T-helper 22 cell (primary cell): ENCODE measurements around the gene OR51T1.
"Not testable (repeated sequence)": the region's sequence is repeated elsewhere in the genome, so short reads cannot be mapped to it uniquely, and the experiment has no call there.

ENCODE experiments used
- DNase-seq: peaks from one replicate; pipeline ENCODE4 v3.0.0-alpha.2; 2020; ENCODE audit warnings: low read depth

Gene OR51T1, protein sequence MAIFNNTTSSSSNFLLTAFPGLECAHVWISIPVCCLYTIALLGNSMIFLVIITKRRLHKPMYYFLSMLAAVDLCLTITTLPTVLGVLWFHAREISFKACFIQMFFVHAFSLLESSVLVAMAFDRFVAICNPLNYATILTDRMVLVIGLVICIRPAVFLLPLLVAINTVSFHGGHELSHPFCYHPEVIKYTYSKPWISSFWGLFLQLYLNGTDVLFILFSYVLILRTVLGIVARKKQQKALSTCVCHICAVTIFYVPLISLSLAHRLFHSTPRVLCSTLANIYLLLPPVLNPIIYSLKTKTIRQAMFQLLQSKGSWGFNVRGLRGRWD

DNA sequence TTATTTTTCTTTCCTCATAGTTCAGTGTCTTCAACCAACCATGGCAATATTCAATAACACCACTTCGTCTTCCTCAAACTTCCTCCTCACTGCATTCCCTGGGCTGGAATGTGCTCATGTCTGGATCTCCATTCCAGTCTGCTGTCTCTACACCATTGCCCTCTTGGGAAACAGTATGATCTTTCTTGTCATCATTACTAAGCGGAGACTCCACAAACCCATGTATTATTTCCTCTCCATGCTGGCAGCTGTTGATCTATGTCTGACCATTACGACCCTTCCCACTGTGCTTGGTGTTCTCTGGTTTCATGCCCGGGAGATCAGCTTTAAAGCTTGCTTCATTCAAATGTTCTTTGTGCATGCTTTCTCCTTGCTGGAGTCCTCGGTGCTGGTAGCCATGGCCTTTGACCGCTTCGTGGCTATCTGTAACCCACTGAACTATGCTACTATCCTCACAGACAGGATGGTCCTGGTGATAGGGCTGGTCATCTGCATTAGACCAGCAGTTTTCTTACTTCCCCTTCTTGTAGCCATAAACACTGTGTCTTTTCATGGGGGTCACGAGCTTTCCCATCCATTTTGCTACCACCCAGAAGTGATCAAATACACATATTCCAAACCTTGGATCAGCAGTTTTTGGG, at the start of gene OR51T1:
TSS of gene OR51T1 (plus strand) at position 41 of the 641 bp plus-strand sequence. CDS start at position 41, 0 bp downstream.
- no peak for DNase-seq

DNA sequence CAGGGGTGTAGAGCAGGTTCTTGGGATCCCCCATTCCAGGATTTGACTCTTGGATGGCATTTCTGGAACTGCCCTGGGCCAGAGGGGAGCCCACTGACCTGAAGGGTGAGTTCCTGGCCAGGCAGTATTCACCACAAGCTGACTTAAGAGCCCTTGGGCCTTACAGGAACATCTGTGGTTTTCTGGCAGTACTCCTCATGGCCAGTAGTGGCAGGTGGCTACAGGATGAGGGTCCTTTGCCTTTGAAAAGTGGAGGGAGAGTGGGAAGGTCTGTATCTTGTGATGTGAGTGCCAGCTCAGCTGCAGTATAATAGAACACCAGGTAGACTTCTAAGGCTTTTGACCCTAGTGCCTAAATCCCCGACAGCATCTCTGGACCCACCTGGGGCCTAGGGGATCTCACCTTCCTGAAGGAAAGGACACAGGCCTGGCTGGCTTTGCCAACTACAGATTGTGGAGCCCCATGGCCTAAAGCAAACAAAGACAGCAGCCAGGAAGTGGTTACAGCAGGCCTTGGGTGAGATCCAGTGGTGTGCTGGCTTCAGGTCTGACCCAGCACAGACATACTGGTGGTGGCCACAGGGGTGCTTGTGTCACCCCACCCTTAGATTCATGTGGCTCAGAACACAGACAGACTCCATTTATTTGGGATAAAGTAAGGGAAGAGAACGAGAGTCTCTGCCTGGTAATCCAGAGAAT, 41.7 kb upstream of the OR51T1 start:
- DNase-seq: no peak

DNA sequence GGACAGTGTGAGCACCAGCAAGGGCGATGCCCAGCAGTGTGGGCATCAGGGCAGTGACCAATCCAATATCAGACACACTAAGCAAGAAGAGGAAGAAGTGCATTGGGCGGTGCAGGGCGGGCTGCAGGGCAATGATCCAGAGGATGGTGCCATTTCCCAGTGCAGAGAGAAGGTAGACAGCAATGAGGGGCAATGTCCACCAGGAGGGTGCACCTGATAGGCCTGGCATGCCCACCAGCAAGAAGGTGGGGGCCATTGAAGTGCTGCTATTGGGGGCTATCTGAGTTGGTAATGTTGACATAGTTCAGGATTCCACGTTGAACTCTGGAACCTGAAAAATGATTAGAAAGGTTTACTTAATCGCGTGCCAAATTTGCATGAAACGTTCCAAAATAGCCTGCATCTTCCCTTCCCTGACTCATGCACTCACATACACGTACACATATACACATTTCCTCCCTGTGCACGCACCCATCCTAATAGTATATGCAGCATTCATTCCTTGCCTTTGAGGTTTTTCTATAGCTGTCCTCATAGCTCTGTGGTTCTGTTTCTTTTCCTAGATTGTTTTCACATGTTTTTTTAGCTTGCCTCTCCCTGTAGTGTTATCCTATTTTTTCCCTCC, 32.7 kb upstream of the OR51T1 start, which contains the start of gene OR51S1:
TSS of gene OR51S1 (minus strand) at position 301 of the 625 bp plus-strand sequence. CDS start at position 301, 0 bp downstream.
- no peak for DNase-seq

DNA sequence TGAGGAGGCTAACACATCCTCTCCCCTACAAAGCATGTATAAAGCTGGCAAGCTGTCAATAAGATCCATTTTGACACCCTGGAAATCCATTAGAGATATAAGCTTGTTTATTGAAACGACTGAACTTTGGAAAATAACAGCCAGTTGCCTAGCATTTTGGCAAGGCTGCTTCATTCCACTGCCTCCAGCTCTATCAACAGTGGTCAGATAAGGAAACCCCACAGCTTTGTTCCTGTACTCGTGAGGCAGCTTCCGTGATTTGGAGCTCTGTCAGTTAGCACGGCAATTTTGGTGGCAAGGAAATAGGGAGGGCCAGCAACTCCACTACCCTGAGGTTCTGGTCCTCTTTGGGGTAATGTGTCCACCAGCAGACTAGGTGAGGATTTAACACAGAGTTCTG, 30.7 kb upstream of the OR51T1 start:
- no peak for DNase-seq

DNA sequence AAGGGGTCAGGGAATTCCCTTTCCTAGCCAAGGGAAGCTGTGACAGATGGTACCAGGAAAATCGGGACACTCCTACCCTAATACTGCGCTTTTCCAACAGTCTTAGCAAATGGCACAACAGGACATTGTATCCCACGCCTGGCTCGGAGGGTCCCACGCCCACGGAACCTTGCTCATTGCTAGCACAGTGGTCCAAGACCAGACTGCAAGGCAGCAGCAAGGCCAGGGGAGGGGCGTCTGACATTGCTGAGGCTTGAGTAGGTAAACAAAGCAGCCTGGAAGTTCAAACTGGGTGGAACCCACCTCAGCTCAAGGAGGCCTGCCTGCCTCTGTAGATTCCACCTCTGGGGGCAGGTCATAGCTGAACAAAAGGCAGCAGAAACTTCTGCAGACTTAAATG, 27.4 kb upstream of the OR51T1 start:
- DNase-seq: not testable (repeated sequence)

DNA sequence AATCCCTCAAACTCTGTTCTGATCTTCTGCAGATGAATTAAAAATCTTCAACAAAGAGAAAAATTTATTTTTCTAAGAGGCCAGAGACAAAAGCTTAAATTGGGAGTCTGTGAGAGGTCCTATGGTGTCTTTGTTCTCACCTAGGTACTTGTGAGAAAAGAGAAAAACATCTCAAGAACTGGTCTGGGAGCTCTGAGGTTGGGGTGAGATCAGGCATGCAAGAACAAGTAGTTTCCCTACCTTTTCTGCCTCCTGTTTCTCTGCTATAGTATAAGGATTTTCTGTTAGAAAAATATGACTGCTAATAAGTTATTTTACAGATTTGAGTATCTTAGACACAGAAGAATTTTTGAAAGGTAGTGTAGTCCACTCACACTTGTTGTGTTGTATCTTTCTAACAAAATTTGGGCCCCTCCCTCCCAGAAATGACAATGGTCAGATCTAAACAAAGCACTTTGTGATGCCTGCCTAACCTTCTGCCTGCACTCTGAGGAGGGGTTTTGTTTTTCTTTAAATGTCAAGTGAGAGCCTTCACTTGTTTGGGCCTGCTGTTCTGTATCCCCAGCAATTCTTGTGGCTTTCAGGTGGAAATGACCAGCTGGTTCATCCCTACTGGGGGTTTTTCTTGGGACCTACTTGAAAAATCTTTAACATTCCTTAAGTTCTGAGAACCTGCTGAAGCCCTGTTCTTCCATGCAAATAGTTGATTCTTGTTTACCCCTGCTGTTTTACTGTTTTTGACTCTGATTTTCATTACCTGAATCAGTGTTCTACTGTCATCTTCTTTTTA, 19.1 kb upstream of the OR51T1 start:
- DNase-seq: no peak

DNA sequence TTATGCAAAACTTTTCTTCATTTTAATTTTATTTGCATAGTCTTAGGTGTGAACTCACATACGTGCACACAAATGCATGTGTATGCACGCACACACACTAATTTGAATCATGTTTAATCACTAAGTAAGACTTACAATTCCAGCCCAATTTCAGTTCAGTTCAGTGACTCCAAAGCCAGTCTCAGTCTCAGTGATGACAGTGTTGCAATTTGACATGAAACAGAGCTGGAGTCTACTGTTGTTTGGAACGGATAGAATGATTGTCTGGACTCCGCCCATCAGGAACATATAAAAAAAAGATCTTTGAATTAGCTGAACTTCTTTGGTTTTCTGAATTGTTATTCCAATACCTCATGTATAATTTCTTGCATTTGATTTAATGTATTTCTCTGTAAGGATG, 17.8 kb upstream of the OR51T1 start:
- DNase-seq: no peak

DNA sequence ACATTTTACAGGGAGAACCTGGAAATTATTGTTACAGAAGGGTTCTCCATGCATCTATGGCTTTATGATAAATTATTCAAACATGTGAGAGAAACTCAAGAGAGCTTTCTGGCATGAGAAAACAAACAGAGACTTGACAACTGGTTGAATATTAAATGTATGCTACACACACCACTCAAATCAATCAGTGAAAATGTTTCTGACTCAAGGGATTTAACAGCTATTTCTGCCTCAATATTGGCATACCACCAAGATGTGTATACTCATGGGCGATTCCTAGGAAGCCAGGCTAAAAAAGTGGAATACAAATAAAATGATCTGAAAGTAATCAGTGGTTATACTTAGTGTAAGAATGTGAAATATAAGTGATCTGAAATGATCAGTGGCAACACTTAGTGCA, 15.8 kb upstream of the OR51T1 start:
- no peak for DNase-seq

DNA sequence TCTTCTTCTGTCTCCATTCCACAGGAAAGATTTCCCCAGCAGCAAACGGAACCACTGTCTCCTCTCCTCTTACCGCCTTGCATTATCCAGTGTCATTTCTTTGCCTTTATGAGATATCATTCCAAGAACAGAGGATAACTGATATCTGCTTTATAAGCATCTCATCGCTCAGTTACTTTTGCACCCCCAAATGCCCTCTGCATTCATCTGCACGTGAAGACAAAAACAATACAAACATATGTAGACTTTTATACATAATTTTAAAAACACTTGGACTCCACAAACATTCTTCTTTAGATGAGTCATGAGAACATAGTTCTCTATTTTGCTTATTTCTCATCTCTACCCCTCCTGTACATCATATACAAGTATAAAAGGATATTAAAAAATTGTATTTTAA, 512 bp upstream of the OR51T1 start:
- no peak for DNase-seq

DNA sequence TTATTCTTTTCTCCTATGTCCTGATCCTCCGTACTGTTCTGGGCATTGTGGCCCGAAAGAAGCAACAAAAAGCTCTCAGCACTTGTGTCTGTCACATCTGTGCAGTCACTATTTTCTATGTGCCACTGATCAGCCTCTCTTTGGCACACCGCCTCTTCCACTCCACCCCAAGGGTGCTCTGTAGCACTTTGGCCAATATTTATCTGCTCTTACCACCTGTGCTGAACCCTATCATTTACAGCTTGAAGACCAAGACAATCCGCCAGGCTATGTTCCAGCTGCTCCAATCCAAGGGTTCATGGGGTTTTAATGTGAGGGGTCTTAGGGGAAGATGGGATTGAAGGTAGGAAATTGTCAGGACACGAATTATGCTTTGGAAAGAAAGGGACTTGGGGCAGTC, 843 bp downstream of the OR51T1 start:
- DNase-seq: no peak

DNA sequence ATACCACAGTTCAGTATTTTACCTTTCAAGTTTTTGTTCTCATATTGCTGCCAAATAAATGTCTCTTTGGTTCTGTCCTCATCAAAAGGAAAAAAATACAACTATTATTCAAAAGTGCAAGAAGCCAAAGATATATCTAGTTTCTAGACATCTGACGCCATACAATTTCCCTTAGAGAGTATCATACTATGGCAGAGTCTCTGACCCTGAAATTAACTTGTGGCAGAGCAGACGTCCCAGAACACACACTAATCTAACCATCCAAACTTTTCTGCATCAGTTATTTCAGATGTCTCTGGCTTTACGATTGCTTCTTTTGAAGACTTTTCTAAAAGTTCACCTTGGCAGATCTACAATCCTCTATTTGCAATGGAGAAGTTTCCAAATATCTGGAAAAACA, 2.7 kb downstream of the OR51T1 start:
- no peak for DNase-seq

DNA sequence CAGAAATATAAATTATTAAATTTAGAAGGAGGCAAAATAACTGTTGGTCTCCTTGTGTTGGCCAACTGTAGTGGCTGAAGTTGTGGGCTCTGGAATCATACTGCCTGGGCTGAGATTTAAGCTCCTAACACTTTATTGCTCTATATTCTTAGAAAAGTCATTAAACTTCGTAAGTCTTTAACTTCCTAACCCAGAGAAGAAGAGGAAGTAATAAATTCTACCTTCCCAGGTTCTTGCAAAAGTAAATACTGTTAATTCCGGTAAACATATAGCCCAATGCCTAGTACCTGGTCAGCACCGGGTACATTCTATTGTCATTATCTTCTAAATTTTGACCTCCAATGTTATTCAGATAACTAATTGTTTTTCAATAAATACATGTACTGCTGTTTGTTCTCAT, 4.5 kb downstream of the OR51T1 start:
- DNase-seq: no peak

DNA sequence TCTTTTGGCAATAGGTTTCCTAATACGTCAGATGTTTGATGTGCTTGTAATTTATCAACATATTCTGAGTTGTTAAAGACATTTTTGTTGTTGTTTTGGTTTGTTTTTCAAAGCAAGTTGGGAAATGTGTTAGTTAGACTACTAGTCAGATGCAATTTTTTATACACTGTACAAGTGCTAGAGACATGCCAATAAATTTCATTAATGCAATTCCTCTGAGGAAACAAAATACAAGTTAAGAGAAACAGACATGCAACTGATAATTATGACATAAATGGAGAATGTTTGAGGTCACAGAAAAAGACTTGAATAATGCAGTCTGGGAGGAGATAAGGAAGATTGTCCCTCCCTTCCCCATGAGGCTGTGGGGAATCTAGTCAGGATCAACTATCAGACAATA, 5.9 kb downstream of the OR51T1 start:
- no peak for DNase-seq

DNA sequence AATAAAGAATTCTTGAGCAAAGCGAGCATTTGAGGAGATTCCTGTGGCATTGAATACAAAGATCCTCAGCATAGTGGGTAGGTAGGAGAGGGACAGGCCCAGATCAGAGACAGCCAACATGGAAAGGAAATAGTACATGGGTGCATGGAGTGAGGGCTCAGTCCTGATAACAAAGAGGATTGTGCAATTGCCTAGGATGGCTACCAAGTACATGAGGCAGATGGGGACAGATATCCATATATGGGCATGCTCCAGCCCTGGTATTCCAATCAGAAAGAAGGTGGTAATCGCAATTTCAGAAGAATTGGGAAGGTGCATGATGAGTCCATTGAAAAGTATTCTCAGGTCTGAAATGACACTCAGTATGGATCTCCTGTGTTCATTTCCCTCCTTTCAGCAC, 8.6 kb downstream of the OR51T1 start:
- DNase-seq: no peak

DNA sequence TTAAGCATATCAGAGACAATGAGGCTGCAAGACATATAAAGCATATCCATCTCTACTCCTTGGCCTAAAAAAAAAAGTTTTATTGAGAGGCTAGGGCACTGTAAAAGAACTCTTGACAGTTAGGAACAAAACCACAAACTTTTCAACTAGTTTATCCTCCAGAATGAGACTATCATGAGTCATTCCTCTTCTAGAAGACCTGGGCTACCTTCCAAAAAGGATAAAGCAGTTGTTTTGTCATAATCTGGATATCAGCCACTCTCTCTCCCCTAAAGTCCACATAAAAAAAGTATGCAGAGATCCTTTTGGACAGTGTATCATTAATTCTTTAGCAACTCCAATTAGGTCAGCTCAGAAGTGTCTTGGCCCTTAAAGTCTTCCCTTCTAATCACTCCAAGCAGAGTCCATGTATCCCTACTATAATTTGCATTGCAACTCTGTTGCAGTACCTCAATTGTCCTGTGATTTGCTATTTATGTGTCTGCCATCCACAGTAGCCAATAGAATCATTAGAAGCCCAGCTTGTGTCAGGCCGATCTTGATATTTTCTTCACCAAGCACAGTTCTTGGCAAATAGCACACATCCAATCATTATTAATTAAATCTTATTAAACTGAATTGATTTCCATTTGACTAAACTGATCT, 10.4 kb downstream of the OR51T1 start:
- DNase-seq: no peak

DNA sequence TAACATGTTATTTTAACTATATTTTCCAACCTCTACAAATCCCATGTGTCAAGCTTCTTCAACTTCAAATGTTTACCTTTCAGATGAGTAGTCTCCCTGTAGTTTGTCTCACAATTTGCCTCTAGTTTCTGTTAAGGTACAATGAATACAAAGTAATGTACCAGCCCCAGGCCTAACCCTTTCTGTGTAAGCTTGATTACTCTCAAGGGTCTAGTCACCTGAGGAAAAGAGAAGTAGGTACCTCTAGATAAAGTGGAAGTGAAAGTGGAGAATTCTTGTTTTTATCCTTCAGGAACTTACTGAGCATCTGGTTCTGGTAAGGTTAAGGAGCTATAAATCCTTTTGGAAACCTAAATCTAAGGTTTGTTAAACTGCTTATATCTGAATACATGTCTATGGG, 21.8 kb downstream of the OR51T1 start, which contains the start of gene OR51A7:
TSS of gene OR51A7 (plus strand) at position 300 of the 400 bp plus-strand sequence. CDS start 3,587 bp downstream, outside the sequence.
- DNase-seq: no peak

DNA sequence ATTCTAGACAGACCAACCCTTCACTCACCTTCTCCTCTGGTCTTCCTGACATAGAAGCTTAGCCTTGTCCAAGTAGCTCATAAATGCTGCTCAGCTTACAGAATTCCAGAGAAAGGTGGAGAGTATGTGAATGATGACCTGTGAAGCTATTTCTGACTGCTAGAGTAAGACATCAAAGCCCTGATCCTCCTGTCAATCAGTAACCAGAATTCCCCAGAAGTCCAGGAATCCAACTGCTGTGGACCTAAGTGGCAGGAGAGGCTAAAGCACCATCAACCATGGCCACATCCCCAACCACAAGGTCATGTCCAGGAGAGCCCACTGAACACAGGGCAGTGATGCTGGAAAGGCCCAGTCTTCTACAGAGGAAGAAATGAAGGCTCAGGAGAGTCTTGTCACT, 34.9 kb downstream of the OR51T1 start:
- DNase-seq: no peak

DNA sequence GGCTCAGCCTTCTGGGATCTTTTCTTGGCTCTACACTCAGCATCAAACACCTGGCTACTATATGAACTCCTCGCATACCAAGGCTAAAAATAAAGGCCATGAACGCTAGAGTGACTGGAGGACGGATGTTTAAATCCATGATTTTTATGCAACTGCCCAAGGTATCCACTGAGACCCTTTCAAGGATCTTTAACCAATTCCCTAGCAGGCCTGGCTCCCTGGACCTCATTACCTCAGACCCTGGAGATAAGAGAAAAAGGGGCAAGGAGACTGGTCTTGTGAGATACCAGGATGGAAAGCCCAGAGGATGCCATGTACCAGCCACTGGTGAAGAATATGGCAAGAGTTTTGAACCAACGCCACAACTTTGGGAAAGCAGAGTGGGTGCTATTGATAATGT, 37.5 kb downstream of the OR51T1 start, which contains the start of gene OR51G2:
TSS of gene OR51G2 (minus strand) at position 101 of the 400 bp plus-strand sequence. CDS start 3,687 bp downstream, outside the sequence.
- no peak for DNase-seq

DNA sequence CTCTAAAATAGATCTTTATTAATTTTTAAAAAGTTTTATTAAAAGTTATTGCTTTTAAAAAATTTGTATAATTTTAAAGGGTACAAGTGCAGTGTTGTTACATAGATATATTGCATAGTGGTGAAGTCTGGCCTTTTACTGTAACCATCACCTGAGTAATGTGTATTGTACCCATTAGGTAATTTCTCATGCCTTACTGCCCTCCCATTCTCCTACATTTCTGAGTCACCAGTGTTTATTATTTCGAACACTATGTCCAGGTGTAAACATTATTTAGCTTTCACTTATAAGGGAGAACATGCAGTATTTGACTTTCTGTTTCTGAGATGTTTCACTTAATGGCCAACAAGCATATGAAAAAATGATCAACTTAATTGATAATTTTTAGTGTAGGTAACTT, 40.1 kb downstream of the OR51T1 start:
- DNase-seq: no peak

DNA sequence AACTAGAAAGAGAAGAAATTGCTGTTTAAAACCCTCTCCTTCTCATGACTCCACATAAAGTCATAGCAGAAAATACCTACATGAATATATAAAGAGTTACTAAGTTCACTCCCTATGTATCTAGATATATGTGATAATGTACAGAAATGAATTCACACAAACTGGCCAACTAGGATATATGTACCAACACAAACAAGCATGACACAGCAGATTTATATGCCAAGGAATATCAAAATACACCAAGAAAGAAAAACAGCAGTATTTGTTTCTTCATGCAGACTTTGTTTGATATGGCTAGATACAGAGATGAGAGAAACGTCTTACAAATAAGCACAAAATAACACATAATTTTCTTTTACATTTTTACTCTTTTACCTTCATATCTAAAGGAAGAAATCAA, 40.6 kb downstream of the OR51T1 start:
- DNase-seq: no peak

DNA sequence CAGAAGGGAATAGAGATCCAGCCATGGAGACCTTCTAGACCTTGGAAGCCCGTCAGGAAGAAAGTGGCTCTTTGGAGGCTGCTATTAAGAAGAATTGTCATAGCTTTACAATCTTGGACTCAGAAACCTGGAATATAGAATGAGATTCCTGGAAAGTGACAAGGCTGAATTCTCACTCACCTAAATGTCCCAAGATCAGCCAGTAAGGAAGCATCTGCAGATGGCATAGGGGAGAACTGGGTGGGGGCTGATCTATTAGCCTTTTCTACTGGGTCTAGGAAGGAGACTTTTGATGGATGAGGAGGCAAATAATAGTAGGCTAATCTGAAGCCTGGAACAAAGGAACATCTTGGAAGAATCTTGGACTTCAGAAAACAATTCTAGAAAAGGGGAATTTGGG, 42.5 kb downstream of the OR51T1 start, which contains the start of gene OR51G1:
TSS of gene OR51G1 (minus strand) at position 101 of the 400 bp plus-strand sequence. CDS start at position 101, 0 bp downstream.
- no peak for DNase-seq
